GM23338 (cell line): ENCODE results near the gene SLC8A1. TPM values are rescaled to one million over a fixed set of nuclear protein-coding genes. Genes with fewer than 3 reads are reported as not detected.

Experiments used
- ATAC-seq: fragments of 200-7000 bp; cut with Tn5 transposase; 3 replicates; pipeline ENCODE4 v1.9.1; 2020
- DNase-seq: peaks from one replicate; pipeline ENCODE4 v3.0.0-alpha.2; 2015; ENCODE audit warnings: low spot score
- H2AFZ ChIP-seq: fragments of 200-600 bp; sonication (generic); 2 replicates; pipeline ENCODE4 v1.8.0; 2016; ENCODE audit warnings: antibody characterized with exemption, mild to moderate bottlenecking, moderate library complexity
- H3F3A ChIP-seq: fragments of 200-600 bp; sonication (generic); replicated peaks from 2 replicates; pipeline ENCODE4 v1.8.0; 2017; ENCODE audit warnings: antibody characterized with exemption, mixed run types, low read depth
- H3K27ac ChIP-seq: fragments of 200-600 bp; sonication (generic); 2 replicates; pipeline ENCODE4 v1.6.1; 2016; ENCODE audit warnings: low read depth
- H3K27me3 ChIP-seq: fragments of 200-600 bp; sonication (generic); 2 replicates; pipeline ENCODE4 v1.8.0; 2016; ENCODE audit warnings: mild to moderate bottlenecking, mixed run types, moderate library complexity; ENCODE audit not compliant: insufficient read depth
- H3K36me3 ChIP-seq: fragments of 200-600 bp; sonication (generic); 2 replicates; pipeline ENCODE4 v1.8.0; 2016; ENCODE audit warnings: mild to moderate bottlenecking; ENCODE audit not compliant: insufficient read depth
- H3K4me1 ChIP-seq: fragments of 200-600 bp; sonication (generic); 2 replicates; pipeline ENCODE4 v1.8.0; 2016; ENCODE audit warnings: mild to moderate bottlenecking, moderate library complexity; ENCODE audit not compliant: insufficient read depth
- H3K4me2 ChIP-seq: fragments of 200-600 bp; sonication (generic); 2 replicates; pipeline ENCODE4 v1.7.1; 2017; ENCODE audit warnings: mixed run types
- H3K4me3 ChIP-seq: fragments of 200-600 bp; sonication (generic); 2 replicates; pipeline ENCODE4 v1.6.1; 2016; ENCODE audit warnings: mixed run types
- H3K79me2 ChIP-seq: fragments of 200-600 bp; sonication (generic); replicated peaks from 2 replicates; pipeline ENCODE4 v1.8.0; 2017; ENCODE audit warnings: mild to moderate bottlenecking; ENCODE audit not compliant: insufficient read depth
- H3K9me2 ChIP-seq: fragments of 200-600 bp; sonication (generic); 2 replicates; pipeline ENCODE4 v1.8.0; 2017; ENCODE audit not compliant: insufficient read depth
- H4K20me1 ChIP-seq: fragments of 200-600 bp; sonication (generic); replicated peaks from 2 replicates; pipeline ENCODE4 v1.8.0; 2017; ENCODE audit warnings: mild to moderate bottlenecking; ENCODE audit not compliant: insufficient read depth
- H3K27ac Mint-ChIP-seq: 2 replicates; pipeline ENCODE4 v1.8.0; 2020; ENCODE audit warnings: inconsistent platforms, mild to moderate bottlenecking, moderate library complexity, mixed read lengths
- H3K27me3 Mint-ChIP-seq: 3 replicates; pipeline ENCODE4 v1.8.0; 2022; ENCODE audit warnings: low read depth, mild to moderate bottlenecking, moderate library complexity, mixed read lengths, inconsistent platforms; ENCODE audit not compliant: insufficient read depth, poor library complexity
- H3K36me3 Mint-ChIP-seq: 3 replicates; pipeline ENCODE4 v1.8.0; 2021; ENCODE audit warnings: low read depth, mild to moderate bottlenecking, inconsistent platforms, moderate library complexity, mixed read lengths
- H3K4me1 Mint-ChIP-seq: 3 replicates; pipeline ENCODE4 v1.8.0; 2020; ENCODE audit warnings: mild to moderate bottlenecking, inconsistent platforms, mixed read lengths
- H3K4me3 Mint-ChIP-seq: 3 replicates; pipeline ENCODE4 v1.8.0; 2021; ENCODE audit warnings: moderate library complexity, mild to moderate bottlenecking, inconsistent platforms, mixed read lengths
- H3K9me3 Mint-ChIP-seq: 3 replicates; pipeline ENCODE4 v1.8.0; 2020; ENCODE audit warnings: moderate library complexity, mild to moderate bottlenecking, inconsistent platforms, mixed read lengths
- CREB1 ChIP-seq: fragments of 250-450 bp; sonication (Bioruptor Pico); IDR thresholded peaks from 2 replicates; pipeline ENCODE4 v1.5.0; 2020; ENCODE audit warnings: low read depth, mild to moderate bottlenecking, moderate library complexity
- CTCF ChIP-seq, 2 experiments: fragments of 200-600 bp in 1 of 2; sonication (generic) in 1 of 2; conservative IDR thresholded peaks; 2 replicates each; pipeline versions ENCODE4 v1.5.1 to v1.6.1; 2016 to 2017; ENCODE audit warnings: antibody characterized with exemption in 2 of 2, low read depth in 2 of 2, mild to moderate bottlenecking in 2 of 2, moderate library complexity in 1 of 2
- ETS1 ChIP-seq: IDR thresholded peaks from 2 replicates; pipeline ENCODE4 v1.6.1; 2016; ENCODE audit warnings: antibody characterized with exemption
- EZH2 ChIP-seq: fragments of 200-600 bp; sonication (generic); IDR thresholded peaks from one replicate; pipeline ENCODE4 v1.8.0; 2017; ENCODE audit warnings: antibody characterized with exemption, mild to moderate bottlenecking, low read depth; ENCODE audit not compliant: unreplicated experiment
- EZH2phosphoT487 ChIP-seq: fragments of 200-600 bp; sonication (generic); IDR thresholded peaks from one replicate; pipeline ENCODE4 v1.8.1; 2018; ENCODE audit warnings: antibody characterized with exemption; ENCODE audit not compliant: unreplicated experiment
- STAT1 ChIP-seq: IDR thresholded peaks from one replicate; pipeline ENCODE4 v1.6.1; 2016; ENCODE audit warnings: antibody characterized with exemption; ENCODE audit not compliant: unreplicated experiment
- ZNF114 ChIP-seq: fragments of 250-450 bp; sonication (Bioruptor Pico); IDR thresholded peaks from 2 replicates; pipeline ENCODE4 v1.5.0; 2020; ENCODE audit warnings: mild to moderate bottlenecking, moderate library complexity
- ZNF331 ChIP-seq: fragments of 250-450 bp; sonication (Bioruptor Pico); IDR thresholded peaks from 2 replicates; pipeline ENCODE4 v1.5.0; 2020; ENCODE audit warnings: low read depth, mild to moderate bottlenecking, moderate library complexity
- ZNF462 ChIP-seq: fragments of 250-450 bp; sonication (Bioruptor Pico); IDR thresholded peaks from 2 replicates; pipeline ENCODE4 v1.5.0; 2020; ENCODE audit warnings: mild to moderate bottlenecking, moderate library complexity
- polyA plus RNA-seq: library from polyadenylated mRNA; unstranded; fragments of >200 nt; fragmentation: Nextera tagmentation; extraction: Ambion mirVana; gene quantifications from 2 replicates; pipeline ENCODE4 v1.2.1, GENCODE V29; 2016
- total RNA-seq: library from RNA; depleted of rRNA; stranded (reverse); fragments of >200 nt; shearing (Covaris generic); gene quantifications from 2 replicates; pipeline ENCODE4 v1.2.3, GENCODE V29; 2014

SLC8A1 gene
- total and polyA plus RNA-seq, 2 experiments from 2014 or later = 2.5 to 3.3 TPM

- TF ChIP-seq ETS1 (no peak), STAT1 (no peak), ZNF331 (CRISPR knock-in tag) (no peak), EZH2phosphoT487 (no peak), EZH2 (no peak), ZNF462 (CRISPR knock-in tag) (no peak)
These were observed 48.6 kb downstream of the SLC8A1 start (continued) for GRCh38 chr2:40403233-40403836.

- Histone ChIP-seq H2AFZ (no peak overlapping the region), H3K27me3 (no peaks in the 10 kb centered on the region), H3F3A (no peaks in the 10 kb centered on the region), H3K4me2 (no peak overlapping the region), H3K36me3 (no peaks in the 10 kb centered on the region), H4K20me1 (no peaks in the 10 kb centered on the region), H3K27ac (no peak overlapping the region), H3K4me1 (peaks cover 7% of the 10 kb centered on the region), H3K4me3 (no peak overlapping the region), H3K9me2 (peaks cover 8% of the 10 kb centered on the region; the same call in 1 of the 2 replicates), H3K79me2 (no peaks in the 10 kb centered on the region)
- no peaks in the 10 kb centered on the region for H3K27me3 Mint-ChIP-seq
- DNase-seq (no peak), ATAC-seq (no peak)
- peaks cover 4% of the 10 kb centered on the region; the same call in 2 of the 3 replicates for H3K36me3 Mint-ChIP-seq
- TF ChIP-seq ZNF331 (CRISPR knock-in tag) (no peak), EZH2 (no peak), CREB1 (CRISPR knock-in tag) (no peak), CTCF (conservative IDR thresholded peaks at IDR 0.05; ENCODE audit: low read depth in 2 of 2) (no peak), ZNF114 (CRISPR knock-in tag) (no peak)
- H3K4me1 Mint-ChIP-seq = peaks cover 23% of the 10 kb centered on the region
- H3K9me3 Mint-ChIP-seq = no peaks in the 10 kb centered on the region; the same call in 1 of the 3 replicates
- H3K27ac Mint-ChIP-seq = no peak overlapping the region
- H3K4me3 Mint-ChIP-seq = no peak overlapping the region
These were observed 50.0 kb downstream of the SLC8A1 start for GRCh38 chr2:40401896-40402295.
